Vagina (tissue), 2 donors: ENCODE data around the gene OR10A3.

ENCODE experiments used
- CTCF ChIP-seq, 3 experiments: fragments of 450-650 bp in 2 of 3; fragments of 200-600 bp in 1 of 3; sonication (generic) in 1 of 3; IDR thresholded peaks; one replicate each; pipeline ENCODE4 v1.5.1; 2017 to 2019; ENCODE audit warnings: antibody characterized with exemption in 3 of 3, mild to moderate bottlenecking in 2 of 3, moderate library complexity in 2 of 3
- POLR2A ChIP-seq, 2 donors: fragments of 450-650 bp; IDR thresholded peaks; one replicate each; pipeline ENCODE4 v1.6.1; 2017; ENCODE audit warnings: antibody characterized with exemption in 2 of 2, mild to moderate bottlenecking in 2 of 2, moderate library complexity in 2 of 2
- POLR2AphosphoS5 ChIP-seq, 2 donors: sonication (generic); formaldehyde crosslinking; IDR thresholded peaks; one replicate each; pipeline ENCODE4 v1.9.0; 2017; ENCODE audit warnings: antibody characterized with exemption in 2 of 2, mild to moderate bottlenecking in 2 of 2, low read depth in 1 of 2; ENCODE audit not compliant: insufficient read depth in 1 of 2

DNA sequence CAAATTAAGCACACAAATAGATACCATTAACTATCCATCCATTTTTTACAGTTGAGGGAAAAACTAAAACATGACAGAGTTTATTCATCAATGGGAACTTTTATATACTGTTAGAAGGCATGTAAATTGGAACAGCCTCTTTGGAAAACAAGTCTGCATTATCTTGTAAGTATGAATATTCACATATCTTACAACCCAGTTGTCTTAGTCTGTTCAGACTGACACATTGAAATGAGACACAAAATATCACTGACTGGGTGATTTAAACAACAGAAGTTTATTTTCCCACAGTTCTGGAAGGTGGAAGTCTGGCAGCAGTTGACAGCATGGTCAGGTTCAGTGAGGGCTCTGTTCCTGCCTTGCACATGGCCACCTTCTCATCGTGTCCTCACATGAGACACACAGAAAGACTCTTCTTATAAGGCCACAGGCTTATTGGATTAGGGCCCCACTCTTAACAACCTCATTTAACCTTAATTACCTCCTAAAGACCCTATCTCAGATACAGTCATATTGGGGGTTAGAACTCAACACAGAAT lies 40.2 kb upstream of the OR10A3 start:
- TF ChIP-seq POLR2A (IDR thresholded peaks at IDR 0.05) (no peak), CTCF (IDR thresholded peaks at IDR 0.05) (no peak), POLR2AphosphoS5 (IDR thresholded peaks at IDR 0.05; ENCODE audit: insufficient read depth in 1 of 2, low read depth in 1 of 2) (no peak)
